Stimulated activated CD8-positive, alpha-beta memory T cell treated with anti-CD3 and anti-CD28 coated beads, Interleukin-4, amount 100 ng/mL, for 24 hours (primary cell): ENCODE results near the gene RPL13.
"Not testable (repeated sequence)": the region's sequence is repeated elsewhere in the genome, so short reads cannot be mapped to it uniquely, and the experiment has no call there.

Experiments
- DNase-seq: peaks from one replicate; pipeline ENCODE4 v3.0.0-alpha.2; 2020; ENCODE audit warnings: low read depth

The RPL13 gene

GRCh38 chr16:89563639-89564392, 3.3 kb downstream of the RPL13 start:
- DNase-seq = no peak

- DNase-seq = no peak
Observed at GRCh38 chr16:89564476-89565255, 4.2 kb downstream of the RPL13 start.

- DNase-seq = no peak
Observed at GRCh38 chr16:89565256-89565505, 4.7 kb downstream of the RPL13 start.

- DNase-seq = peak; percentile 56
Observed at GRCh38 chr16:89565506-89566372, 5.3 kb downstream of the RPL13 start.

GRCh38 chr16:89567656-89568594, 7.4 kb downstream of the RPL13 start:
- DNase-seq = no peak

- DNase-seq = no peak
Observed at GRCh38 chr16:89569506-89570341, 9.2 kb downstream of the RPL13 start.

- no peak for DNase-seq
Observed at GRCh38 chr16:89570342-89570923, 10.0 kb downstream of the RPL13 start.

GRCh38 chr16:89570983-89571598, 10.6 kb downstream of the RPL13 start:
- DNase-seq = not testable (repeated sequence)

GRCh38 chr16:89571636-89572035, 11.2 kb downstream of the RPL13 start:
- no peak for DNase-seq

- DNase-seq = no peak
Observed at GRCh38 chr16:89572073-89572484, 11.6 kb downstream of the RPL13 start.

- DNase-seq = no peak
Observed at GRCh38 chr16:89572485-89573205, 12.2 kb downstream of the RPL13 start.

GRCh38 chr16:89573826-89574680, 13.6 kb downstream of the RPL13 start:
- no peak for DNase-seq

- DNase-seq = peak; percentile 41
Observed at GRCh38 chr16:89574681-89575246, 14.3 kb downstream of the RPL13 start.

- DNase-seq = no peak
Observed at GRCh38 chr16:89575247-89576152, 15.0 kb downstream of the RPL13 start, which contains the start of gene CPNE7. Gene CPNE7 (plus strand): TSS chr16:89575758. CDS start chr16:89575898, 140 bp downstream.

GRCh38 chr16:89576153-89577054, 15.9 kb downstream of the RPL13 start:
- no peak for DNase-seq
